K562 (cell line): ENCODE measurements around the gene SERTAD1. TPM values are rescaled to one million over a fixed set of nuclear protein-coding genes. Genes with fewer than 3 reads are reported as not detected.

Source experiments
- CREM ChIP-seq: IDR thresholded peaks from 2 replicates; pipeline ENCODE4 v1.6.1; 2014; ENCODE audit warnings: antibody characterized with exemption, low read depth
- KLF6 ChIP-seq: fragments of 250-450 bp; sonication (Bioruptor Pico); IDR thresholded peaks from 2 replicates; pipeline ENCODE4 v1.4.0; 2020; ENCODE audit warnings: mild to moderate bottlenecking, moderate library complexity, borderline replicate concordance
- RAD51 ChIP-seq: fragments of 450-650 bp; IDR thresholded peaks from 2 replicates; pipeline ENCODE4 v1.7.1; 2016; ENCODE audit warnings: low read depth, mild to moderate bottlenecking, borderline replicate concordance
- RBM17 ChIP-seq: fragments of 200-400 bp; formaldehyde crosslinking; IDR thresholded peaks from 2 replicates; pipeline ENCODE4 v1.6.1; 2017; ENCODE audit warnings: low read depth, mild to moderate bottlenecking, low read length, borderline replicate concordance
- YBX1 ChIP-seq: fragments of 450-650 bp; IDR thresholded peaks from 2 replicates; pipeline ENCODE4 v1.7.1; 2016; ENCODE audit warnings: mild to moderate bottlenecking
- ZFX ChIP-seq: sonication (generic); formaldehyde crosslinking; IDR thresholded peaks from 2 replicates; pipeline ENCODE4 v1.8.0; 2022; ENCODE audit warnings: mild to moderate bottlenecking, missing genetic modification reagents, moderate library complexity
- ZNF79 ChIP-seq: fragments of 250-450 bp; sonication (Bioruptor Pico); IDR thresholded peaks from 2 replicates; pipeline ENCODE4 v1.4.0; 2020; ENCODE audit warnings: low read depth, mild to moderate bottlenecking, moderate library complexity
- polyA plus RNA-seq, 8 experiments: library from polyadenylated mRNA; depleted of rRNA in 4 of 8; stranded (reverse) in 5 of 8; unstranded in 3 of 8; fragments of >200 nt; fragmentation: Nextera tagmentation in 2 of 8; fragmentation: Illumina TruSeq in 1 of 8; extraction: Ambion mirVana in 2 of 8; extraction: Trizol in 1 of 8; gene quantifications; 2 replicates each; pipeline versions ENCODE4 v1.2.1 to v1.2.3, GENCODE V29; 2011 to 2014; ENCODE audit warnings: inconsistent platforms in 1 of 8, missing spikeins in 1 of 8
- total RNA-seq, 7 experiments: library from RNA; depleted of rRNA in 6 of 7; stranded (reverse); fragments of >200 nt in 6 of 7; fragmentation: Illumina TruSeq in 2 of 7; extraction: Trizol in 2 of 7; gene quantifications; 2 replicates each; pipeline versions ENCODE4 v1.2.1 to v1.2.3, GENCODE V29; 2011 to 2021; ENCODE audit warnings: low replicate concordance in 1 of 7
- TF ChIP-seq, protein P1 (sequence below), 2 experiments: fragments of 450-650 bp; formaldehyde crosslinking in 1 of 2; IDR thresholded peaks; 2 replicates each; pipeline versions ENCODE4 v1.4.0 to v1.6.1; 2014 to 2020; ENCODE audit warnings: mild to moderate bottlenecking in 2 of 2, borderline replicate concordance in 1 of 2, low read depth in 1 of 2
- TF ChIP-seq, protein P2 (sequence below): sonication (generic); formaldehyde crosslinking; IDR thresholded peaks from 2 replicates; pipeline ENCODE4 v1.8.0; 2022; ENCODE audit warnings: missing genetic modification reagents, mild to moderate bottlenecking, borderline replicate concordance
- TF ChIP-seq, protein P3 (sequence below), 2 experiments: fragments of 200-800 bp in 1 of 2; sonication (Bioruptor generic) in 1 of 2; sonication (generic) in 1 of 2; formaldehyde crosslinking in 1 of 2; IDR thresholded peaks in 1 of 2; conservative IDR thresholded peaks in 1 of 2; 2 replicates each; pipeline versions ENCODE4 v1.5.0 to v1.6.1; 2016 to 2020; ENCODE audit warnings: missing compliant biosample characterization in 1 of 2, missing genetic modification characterization in 1 of 2, missing genetic modification reagents in 1 of 2
- TF ChIP-seq, protein P4 (sequence below): sonication (generic); formaldehyde crosslinking; IDR thresholded peaks from 2 replicates; pipeline ENCODE4 v1.8.0; 2022; ENCODE audit warnings: missing genetic modification reagents, mild to moderate bottlenecking, borderline replicate concordance

SERTAD1 gene
- total and polyA plus RNA-seq, 9 of the 15 experiments (the other 6 are each of a cell fraction or from before 2014, with no cell fraction given): 0.15 to 8.7 (median 4.9) TPM

DNA sequence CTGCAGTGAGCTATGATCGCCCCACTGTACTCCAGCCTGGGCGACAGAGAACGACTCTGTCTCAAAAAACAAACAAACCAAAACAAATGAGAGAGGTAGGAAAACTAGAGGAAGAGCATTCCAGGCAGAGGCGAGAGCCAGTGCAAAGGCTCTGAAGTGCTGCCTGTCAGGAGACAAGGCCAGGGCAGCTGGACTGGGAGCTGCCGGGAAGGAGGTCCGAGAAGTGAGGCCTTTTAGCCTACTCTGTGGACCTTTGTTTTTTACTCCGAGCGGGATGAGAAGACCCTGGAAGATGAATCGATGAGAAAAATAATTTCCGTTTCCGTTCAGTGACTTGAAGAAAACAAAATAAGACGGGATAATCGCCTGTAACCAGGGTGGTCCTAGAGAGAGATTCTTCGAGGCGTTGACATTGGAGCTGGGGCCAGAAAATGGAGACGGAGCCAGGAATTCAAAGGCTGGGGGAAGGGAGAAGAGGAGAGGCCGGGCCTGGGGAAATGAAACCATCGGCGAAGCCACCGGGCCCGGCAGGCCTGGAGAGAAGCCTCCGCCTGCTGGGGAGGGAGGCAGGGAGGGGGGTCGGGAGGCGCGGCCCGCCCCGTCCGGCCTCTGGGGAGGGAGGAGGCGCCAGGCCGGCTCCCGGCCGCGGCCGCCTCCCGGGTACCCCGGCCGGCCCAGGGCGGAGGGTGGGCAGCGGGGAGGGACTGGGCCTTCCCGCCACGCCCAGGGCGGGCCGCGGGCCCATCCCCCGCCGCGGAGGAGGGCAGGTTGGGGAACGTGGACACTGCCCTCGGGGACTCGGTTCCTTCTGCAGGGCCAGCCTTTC is 7.8 kb upstream of the SERTAD1 start (continued):
- TF ChIP-seq, protein P1, sequence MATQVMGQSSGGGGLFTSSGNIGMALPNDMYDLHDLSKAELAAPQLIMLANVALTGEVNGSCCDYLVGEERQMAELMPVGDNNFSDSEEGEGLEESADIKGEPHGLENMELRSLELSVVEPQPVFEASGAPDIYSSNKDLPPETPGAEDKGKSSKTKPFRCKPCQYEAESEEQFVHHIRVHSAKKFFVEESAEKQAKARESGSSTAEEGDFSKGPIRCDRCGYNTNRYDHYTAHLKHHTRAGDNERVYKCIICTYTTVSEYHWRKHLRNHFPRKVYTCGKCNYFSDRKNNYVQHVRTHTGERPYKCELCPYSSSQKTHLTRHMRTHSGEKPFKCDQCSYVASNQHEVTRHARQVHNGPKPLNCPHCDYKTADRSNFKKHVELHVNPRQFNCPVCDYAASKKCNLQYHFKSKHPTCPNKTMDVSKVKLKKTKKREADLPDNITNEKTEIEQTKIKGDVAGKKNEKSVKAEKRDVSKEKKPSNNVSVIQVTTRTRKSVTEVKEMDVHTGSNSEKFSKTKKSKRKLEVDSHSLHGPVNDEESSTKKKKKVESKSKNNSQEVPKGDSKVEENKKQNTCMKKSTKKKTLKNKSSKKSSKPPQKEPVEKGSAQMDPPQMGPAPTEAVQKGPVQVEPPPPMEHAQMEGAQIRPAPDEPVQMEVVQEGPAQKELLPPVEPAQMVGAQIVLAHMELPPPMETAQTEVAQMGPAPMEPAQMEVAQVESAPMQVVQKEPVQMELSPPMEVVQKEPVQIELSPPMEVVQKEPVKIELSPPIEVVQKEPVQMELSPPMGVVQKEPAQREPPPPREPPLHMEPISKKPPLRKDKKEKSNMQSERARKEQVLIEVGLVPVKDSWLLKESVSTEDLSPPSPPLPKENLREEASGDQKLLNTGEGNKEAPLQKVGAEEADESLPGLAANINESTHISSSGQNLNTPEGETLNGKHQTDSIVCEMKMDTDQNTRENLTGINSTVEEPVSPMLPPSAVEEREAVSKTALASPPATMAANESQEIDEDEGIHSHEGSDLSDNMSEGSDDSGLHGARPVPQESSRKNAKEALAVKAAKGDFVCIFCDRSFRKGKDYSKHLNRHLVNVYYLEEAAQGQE (IDR thresholded peaks at IDR 0.05; ENCODE audit: borderline replicate concordance): peak; percentile 55
- TF ChIP-seq, protein P1 (CRISPR knock-in tag; IDR thresholded peaks at IDR 0.05; ENCODE audit: low read depth): no peak
- TF ChIP-seq KLF6 (CRISPR knock-in tag) (peak; percentile 41; the same call in 1 of the 2 replicates), ZFX (CRISPR knock-in tag) (peak; percentile 96), CREM (peak; percentile 7; the same call in 1 of the 2 replicates), ZNF79 (no peak), RAD51 (no peak; the same call in 1 of the 2 replicates), RBM17 (no peak), YBX1 (no peak)
- TF ChIP-seq, protein P2, sequence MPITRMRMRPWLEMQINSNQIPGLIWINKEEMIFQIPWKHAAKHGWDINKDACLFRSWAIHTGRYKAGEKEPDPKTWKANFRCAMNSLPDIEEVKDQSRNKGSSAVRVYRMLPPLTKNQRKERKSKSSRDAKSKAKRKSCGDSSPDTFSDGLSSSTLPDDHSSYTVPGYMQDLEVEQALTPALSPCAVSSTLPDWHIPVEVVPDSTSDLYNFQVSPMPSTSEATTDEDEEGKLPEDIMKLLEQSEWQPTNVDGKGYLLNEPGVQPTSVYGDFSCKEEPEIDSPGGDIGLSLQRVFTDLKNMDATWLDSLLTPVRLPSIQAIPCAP (CRISPR knock-in tag): no peak
- TF ChIP-seq, protein P3, sequence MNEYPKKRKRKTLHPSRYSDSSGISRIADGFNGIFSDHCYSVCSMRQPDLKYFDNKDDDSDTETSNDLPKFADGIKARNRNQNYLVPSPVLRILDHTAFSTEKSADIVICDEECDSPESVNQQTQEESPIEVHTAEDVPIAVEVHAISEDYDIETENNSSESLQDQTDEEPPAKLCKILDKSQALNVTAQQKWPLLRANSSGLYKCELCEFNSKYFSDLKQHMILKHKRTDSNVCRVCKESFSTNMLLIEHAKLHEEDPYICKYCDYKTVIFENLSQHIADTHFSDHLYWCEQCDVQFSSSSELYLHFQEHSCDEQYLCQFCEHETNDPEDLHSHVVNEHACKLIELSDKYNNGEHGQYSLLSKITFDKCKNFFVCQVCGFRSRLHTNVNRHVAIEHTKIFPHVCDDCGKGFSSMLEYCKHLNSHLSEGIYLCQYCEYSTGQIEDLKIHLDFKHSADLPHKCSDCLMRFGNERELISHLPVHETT (CRISPR knock-in tag; conservative IDR thresholded peaks at IDR 0.05 in 1 of 2, IDR thresholded peaks at IDR 0.05 in 1 of 2): peak in 1 of 2 experiments; percentile 85; a peak in 2 of 4 replicates
- TF ChIP-seq, protein P4, sequence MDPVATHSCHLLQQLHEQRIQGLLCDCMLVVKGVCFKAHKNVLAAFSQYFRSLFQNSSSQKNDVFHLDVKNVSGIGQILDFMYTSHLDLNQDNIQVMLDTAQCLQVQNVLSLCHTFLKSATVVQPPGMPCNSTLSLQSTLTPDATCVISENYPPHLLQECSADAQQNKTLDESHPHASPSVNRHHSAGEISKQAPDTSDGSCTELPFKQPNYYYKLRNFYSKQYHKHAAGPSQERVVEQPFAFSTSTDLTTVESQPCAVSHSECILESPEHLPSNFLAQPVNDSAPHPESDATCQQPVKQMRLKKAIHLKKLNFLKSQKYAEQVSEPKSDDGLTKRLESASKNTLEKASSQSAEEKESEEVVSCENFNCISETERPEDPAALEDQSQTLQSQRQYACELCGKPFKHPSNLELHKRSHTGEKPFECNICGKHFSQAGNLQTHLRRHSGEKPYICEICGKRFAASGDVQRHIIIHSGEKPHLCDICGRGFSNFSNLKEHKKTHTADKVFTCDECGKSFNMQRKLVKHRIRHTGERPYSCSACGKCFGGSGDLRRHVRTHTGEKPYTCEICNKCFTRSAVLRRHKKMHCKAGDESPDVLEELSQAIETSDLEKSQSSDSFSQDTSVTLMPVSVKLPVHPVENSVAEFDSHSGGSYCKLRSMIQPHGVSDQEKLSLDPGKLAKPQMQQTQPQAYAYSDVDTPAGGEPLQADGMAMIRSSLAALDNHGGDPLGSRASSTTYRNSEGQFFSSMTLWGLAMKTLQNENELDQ (CRISPR knock-in tag): no peak
